Measurements from ENCODE around the gene LAIR1.

- TF ChIP-seq EZH2 (IDR thresholded peaks at IDR 0.05) (no peak), CTCF (IDR thresholded peaks at IDR 0.05) (no peak), EZH2phosphoT487 (IDR thresholded peaks at IDR 0.05) (no peak)
Measured at GRCh38 chr19:54414156-54414555, 49.4 kb upstream of the LAIR1 start.

All from neural progenitor cell (in vitro differentiated cells).